ENCODE results near the gene CKAP2. TPM values are rescaled to one million over a fixed set of nuclear protein-coding genes. Genes with fewer than 3 reads are reported as not detected.

CKAP2 gene
- total RNA-seq, 1 experiment from 2014 or later: 71.8 TPM

Other genes with a start within 250 kb of the CKAP2 start
- gene THSD1, start 49.3 kb upstream of the CKAP2 start, total RNA-seq (2014; rRNA removed; shearing (Covaris generic)): 9.5 and 10.8 TPM in 2 replicates
- 29.5 and 45.3 TPM in 2 replicates for gene VPS36, start 4.8 kb upstream of the CKAP2 start, total RNA-seq (2014; rRNA removed; shearing (Covaris generic))
- 1.4 and 4.8 TPM in 2 replicates for gene HNRNPA1L2, start 187.0 kb downstream of the CKAP2 start, total RNA-seq (2014; rRNA removed; shearing (Covaris generic))
- gene SUGT1, start 197.4 kb downstream of the CKAP2 start, total RNA-seq (2014; rRNA removed; shearing (Covaris generic)): 59.5 and 76.1 TPM in 2 replicates

All from A172 (cell line).